Upper lobe of right lung (tissue), 1 donor: ENCODE measurements around the gene CLP1. TPM values are rescaled to one million over a fixed set of nuclear protein-coding genes. Genes with fewer than 3 reads are reported as not detected.
"Not testable (repeated sequence)": the region's sequence is repeated elsewhere in the genome, so short reads cannot be mapped to it uniquely, and the experiment has no call there.

ENCODE experiments used
- ATAC-seq: fragments of 200-7000 bp; cut with Tn5 transposase; one replicate; pipeline ENCODE4 v1.9.1; 2020; ENCODE audit warnings: mild to moderate bottlenecking, moderate library complexity
- DNase-seq: peaks from one replicate; pipeline ENCODE4 v3.0.0-alpha.2; 2020
- H3K27ac ChIP-seq: fragments of 200-600 bp; one replicate; pipeline ENCODE4 v1.8.0; 2022
- H3K27me3 ChIP-seq: fragments of 200-600 bp; one replicate; pipeline ENCODE4 v1.8.0; 2022; ENCODE audit warnings: mild to moderate bottlenecking
- H3K36me3 ChIP-seq: fragments of 200-600 bp; one replicate; pipeline ENCODE4 v1.8.0; 2022
- H3K4me1 ChIP-seq: fragments of 200-600 bp; one replicate; pipeline ENCODE4 v1.8.0; 2022
- H3K4me3 ChIP-seq: fragments of 200-600 bp; one replicate; pipeline ENCODE4 v1.8.0; 2022; ENCODE audit warnings: mild to moderate bottlenecking
- H3K9me3 ChIP-seq: fragments of 200-600 bp; one replicate; pipeline ENCODE4 v1.8.0; 2022
- CTCF ChIP-seq: fragments of 200-600 bp; IDR thresholded peaks from one replicate; pipeline ENCODE4 v1.8.0; 2022; ENCODE audit warnings: antibody characterized with exemption
- intact Hi-C: fragments of 100-400 bp; cut with DNase I; formaldehyde crosslinking; loops from one replicate; pipeline ENCODE4 v1.11.0; 2022
- total RNA-seq: library from RNA; stranded (reverse); fragmentation: NEBNext Ultra II Directional; extraction: Animal tissue kit (Norgen Biotek cat#: 25700); gene quantifications from one replicate; pipeline ENCODE4 v1.2.1, GENCODE V29; 2021
- donor health status: DM: no; HTN: yes; CAD: no; lungs with severe emphysema.

CLP1 gene
- total RNA-seq, 1 donor from 2014 or later = 11.7 TPM

- no peak for TF ChIP-seq CTCF
- no peak for ATAC-seq
- no peaks in the 10 kb centered on the region for H3K9me3 ChIP-seq
- H3K4me3 ChIP-seq = no peak overlapping the region
- H3K27me3 ChIP-seq = peaks cover 18% of the 10 kb centered on the region
- H3K4me1 ChIP-seq = peaks cover 28% of the 10 kb centered on the region
- no peaks in the 10 kb centered on the region for H3K36me3 ChIP-seq
- DNase-seq = no peak
- no peak overlapping the region for H3K27ac ChIP-seq
- intact Hi-C loops = no loop called here
Observed at GRCh38 chr11:57651408-57651807, 6.2 kb upstream of the CLP1 start.

- H3K27ac ChIP-seq, intact Hi-C loops, DNase-seq, H3K36me3 ChIP-seq, H3K9me3 ChIP-seq, ATAC-seq, H3K4me3 ChIP-seq: not testable (repeated sequence)
- Histone ChIP-seq H3K27me3 (peaks cover 13% of the 10 kb centered on the region), H3K4me1 (peaks cover 24% of the 10 kb centered on the region)
Observed at GRCh38 chr11:57652230-57652629, 5.3 kb upstream of the CLP1 start.

- no peak for TF ChIP-seq CTCF
- intact Hi-C loops = no loop called here
- Histone ChIP-seq H3K4me1 (peaks cover 20% of the 10 kb centered on the region), H3K36me3 (no peaks in the 10 kb centered on the region), H3K27ac (no peak overlapping the region), H3K4me3 (no peak overlapping the region), H3K9me3 (no peaks in the 10 kb centered on the region), H3K27me3 (peaks cover 8% of the 10 kb centered on the region)
- ATAC-seq (no peak), DNase-seq (no peak)
Observed at GRCh38 chr11:57652662-57653061, 4.9 kb upstream of the CLP1 start.

- peaks cover 16% of the 10 kb centered on the region for H3K4me1 ChIP-seq
- H3K9me3 ChIP-seq = no peaks in the 10 kb centered on the region
- H3K27ac ChIP-seq = no peak overlapping the region
- no peak overlapping the region for H3K4me3 ChIP-seq
- peaks cover 3% of the 10 kb centered on the region for H3K27me3 ChIP-seq
- H3K36me3 ChIP-seq = no peaks in the 10 kb centered on the region
- intact Hi-C loops = no loop called here
- no peak for DNase-seq
- TF ChIP-seq CTCF = no peak
- ATAC-seq = no peak
Observed at GRCh38 chr11:57653163-57653562, 4.4 kb upstream of the CLP1 start.

GRCh38 chr11:57656885-57657193 is 723 bp upstream of the CLP1 start:
- no peak for ATAC-seq
- peaks cover 29% of the 10 kb centered on the region for H3K36me3 ChIP-seq

GRCh38 chr11:57658023-57658361 is 430 bp downstream of the CLP1 start:
- ATAC-seq = no peak
- Histone ChIP-seq H3K4me3 (peak overlapping the region; percentile 75), H3K27ac (peak overlapping the region; percentile 55), H3K36me3 (peaks cover 41% of the 10 kb centered on the region), H3K9me3 (no peaks in the 10 kb centered on the region), H3K27me3 (no peaks in the 10 kb centered on the region), H3K4me1 (peaks cover 12% of the 10 kb centered on the region)
- DNase-seq = no peak
- no peak for TF ChIP-seq CTCF
- intact Hi-C loops = no loop called here

More at GRCh38 chr11:57656885-57657193, 723 bp upstream of the CLP1 start:
- intact Hi-C loops = no loop called here
- TF ChIP-seq CTCF = no peak
- Histone ChIP-seq H3K27ac (peak overlapping the region; percentile 85), H3K4me3 (peak overlapping the region; percentile 75), H3K9me3 (no peaks in the 10 kb centered on the region), H3K27me3 (no peaks in the 10 kb centered on the region), H3K4me1 (peaks cover 12% of the 10 kb centered on the region)
- no peak for DNase-seq
